OCI-M2 (cell line): ENCODE measurements around the gene INPP5B.
"Not testable (repeated sequence)": the region's sequence is repeated elsewhere in the genome, so short reads cannot be mapped to it uniquely, and the experiment has no call there.

Experiments
- DNase-seq: peaks from one replicate; lab custom pipeline; 2025; ENCODE audit not compliant: unreplicated experiment; lab: John Stamatoyannopoulos, UW

Gene INPP5B

DNA sequence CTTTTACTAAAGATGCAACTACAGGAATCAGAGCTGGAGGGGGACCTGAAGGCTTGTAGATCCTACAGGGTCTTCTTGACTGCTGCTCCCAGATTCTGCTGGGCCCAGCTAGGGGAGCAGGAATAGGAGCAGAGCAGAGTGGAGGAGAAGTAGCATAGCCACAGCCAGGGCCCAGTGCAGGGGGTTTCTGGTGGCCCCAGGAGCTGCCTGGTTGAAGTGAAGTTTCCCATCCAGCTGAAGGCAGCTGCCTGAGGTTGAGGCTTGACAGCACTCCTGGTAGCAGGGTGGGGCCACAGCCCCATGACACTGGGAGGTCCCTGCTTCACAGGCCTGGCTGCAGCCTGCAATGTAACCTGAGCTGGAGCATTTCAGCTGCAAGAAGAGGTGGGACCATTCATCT is 2.0 kb upstream of the INPP5B start:
- DNase-seq, result no peak

DNA sequence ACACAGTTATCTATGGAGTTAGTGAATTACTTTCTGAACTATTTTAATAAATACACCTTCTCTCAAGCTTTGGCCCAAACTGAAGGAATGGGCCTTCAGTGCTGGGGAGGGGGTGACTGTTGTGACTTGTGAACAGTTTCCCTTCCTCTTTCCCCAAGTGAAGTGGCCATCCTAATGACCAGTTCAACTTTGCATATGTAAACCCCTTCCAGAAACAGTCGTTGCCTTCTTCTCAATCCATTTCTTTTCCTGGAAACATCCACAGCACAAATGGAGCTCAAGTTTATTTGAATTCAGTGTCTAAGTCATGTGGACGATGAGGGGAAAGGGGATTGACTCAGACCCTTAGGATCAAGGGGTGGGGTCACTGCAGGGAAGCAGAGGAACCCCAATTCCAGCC is 1.3 kb upstream of the INPP5B start:
- DNase-seq, result no peak

DNA sequence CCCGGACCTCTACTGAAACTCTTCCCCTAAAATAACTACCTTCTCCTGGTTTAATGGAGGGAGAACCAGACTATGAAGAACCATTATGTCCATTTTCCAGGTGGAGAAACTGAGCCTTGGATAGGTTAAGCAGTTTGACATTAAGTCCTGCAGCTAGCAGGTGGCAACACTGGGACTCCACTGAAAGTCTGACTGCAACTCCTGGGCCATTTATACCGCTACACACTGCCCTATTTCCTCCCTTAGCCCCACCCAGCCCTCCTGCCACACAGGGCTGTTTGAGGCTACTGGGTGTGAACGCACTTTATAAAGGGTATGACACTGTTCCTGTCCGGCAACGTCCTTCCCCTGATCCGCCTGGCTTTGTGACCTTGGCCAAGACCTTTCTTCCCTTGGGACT is 511 bp upstream of the INPP5B start:
- no peak for DNase-seq

GRCh38 chr1:37945743-37946702 is 830 bp downstream of the INPP5B start:
- DNase-seq, result no peak

GRCh38 chr1:37945251-37945650 is 1.6 kb downstream of the INPP5B start:
- no peak for DNase-seq

DNA sequence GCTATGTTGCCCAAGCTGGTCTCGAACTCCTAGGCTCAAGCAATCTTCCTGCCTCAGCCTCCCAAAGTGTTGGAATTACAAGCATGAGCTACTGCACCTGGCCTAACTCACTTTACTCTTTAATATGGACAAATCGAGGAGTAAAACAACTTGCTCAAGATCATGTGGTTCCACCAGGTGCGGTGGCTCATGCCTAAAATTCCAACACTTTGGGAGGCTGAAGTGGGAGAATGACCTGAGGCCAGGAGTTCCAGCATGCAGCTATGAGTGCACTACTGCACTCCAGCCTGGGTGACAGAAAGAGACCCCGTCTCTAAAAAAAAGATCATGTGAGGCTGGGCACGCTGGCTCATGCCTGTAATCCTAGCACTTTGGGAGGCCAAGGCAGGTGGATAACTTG is 2.0 kb downstream of the INPP5B start:
- no peak for DNase-seq

GRCh38 chr1:37944086-37944763 is 2.6 kb downstream of the INPP5B start:
- no peak for DNase-seq

DNA sequence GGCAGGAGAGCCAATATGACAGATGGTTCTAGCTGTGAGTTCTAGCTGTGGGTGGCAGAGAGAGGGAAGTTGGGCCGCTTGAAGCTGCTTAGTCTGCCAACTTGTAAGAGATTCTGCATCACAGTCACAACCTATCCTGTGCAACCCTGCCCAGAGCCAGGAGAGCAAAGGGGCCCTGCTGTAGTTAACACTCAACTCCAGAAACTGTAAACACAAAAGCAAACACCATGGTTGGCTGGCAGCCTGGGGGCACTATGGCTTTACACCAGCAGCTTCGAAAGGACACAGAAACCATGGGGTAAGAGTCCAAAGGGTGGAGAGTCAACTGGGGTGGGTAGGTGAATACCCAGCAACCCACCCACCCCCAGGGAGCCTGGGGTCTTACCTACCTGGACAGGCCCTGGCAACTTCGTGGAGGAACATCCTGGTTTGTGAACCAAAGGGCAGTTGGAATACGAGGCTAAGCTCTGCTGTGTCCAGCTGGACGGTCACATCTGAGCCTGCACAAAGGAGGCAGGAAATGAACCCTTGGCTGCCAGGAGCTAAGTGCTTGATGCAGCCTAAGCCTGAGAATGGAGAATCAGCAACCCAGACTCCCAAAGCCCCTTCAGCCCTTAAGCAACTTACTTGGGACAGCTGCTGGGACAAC is 6.4 kb downstream of the INPP5B start:
- no peak for DNase-seq

GRCh38 chr1:37936760-37937159 is 10.1 kb downstream of the INPP5B start:
- DNase-seq, result not testable (repeated sequence)

DNA sequence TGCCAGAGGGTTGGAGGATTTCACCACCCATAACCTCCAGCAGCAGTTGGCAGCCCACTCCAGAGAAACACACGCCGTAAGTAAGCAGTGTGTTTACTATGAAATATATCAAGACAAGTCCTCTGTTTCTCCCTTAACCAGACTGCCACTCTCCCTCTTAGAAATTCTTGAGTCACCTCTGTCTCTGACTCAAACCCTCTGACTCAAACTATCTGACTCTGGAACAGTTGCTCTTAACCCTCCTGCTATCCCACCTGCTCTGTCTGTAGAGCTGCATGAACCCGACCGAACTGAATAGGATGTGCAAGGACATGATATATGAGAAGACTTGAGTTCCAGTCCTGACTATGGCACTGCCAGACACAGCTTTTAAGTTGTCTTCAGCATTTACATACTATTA is 14.1 kb downstream of the INPP5B start:
- DNase-seq, result no peak

DNA sequence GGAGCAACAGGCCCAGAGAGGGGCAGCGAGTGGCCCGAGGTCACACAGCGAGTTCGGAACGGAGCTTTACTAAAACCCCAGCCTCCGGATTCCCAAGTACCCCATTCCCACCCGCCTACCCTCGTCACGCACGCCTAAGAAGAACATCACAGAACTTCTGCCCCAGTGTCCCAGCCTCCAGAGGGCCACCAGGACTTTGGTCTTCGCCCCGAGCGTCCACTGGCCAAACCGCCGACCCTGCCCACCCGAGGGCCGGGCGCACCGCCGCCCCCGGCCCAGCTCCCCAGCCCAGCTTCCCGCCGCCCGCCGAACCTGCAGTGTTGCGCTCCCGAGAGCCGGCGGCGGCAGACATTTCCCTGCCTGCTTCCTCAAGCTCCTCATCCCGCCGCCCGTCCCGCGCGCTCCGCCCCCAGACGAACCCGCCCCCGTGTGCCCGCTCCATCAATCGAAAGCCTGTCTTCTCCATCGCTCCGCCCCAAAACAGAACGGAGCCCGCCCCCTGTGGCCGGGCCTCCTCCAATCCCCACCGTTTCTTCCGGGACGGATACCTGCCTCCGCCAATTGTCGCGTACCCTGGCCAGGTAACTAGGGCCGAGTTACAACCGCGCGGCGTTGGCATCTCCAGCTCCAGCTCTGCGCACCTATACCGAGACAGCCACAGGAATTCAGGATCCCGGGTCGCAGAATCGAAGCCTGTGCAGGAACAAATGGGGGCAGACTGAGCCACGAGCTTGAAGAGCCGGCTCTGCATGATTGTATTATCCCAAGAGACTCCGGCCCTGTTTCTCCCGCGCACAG is 15.3 kb downstream of the INPP5B start:
- DNase-seq, result peak; percentile 82

GRCh38 chr1:37931102-37931360 is 15.8 kb downstream of the INPP5B start:
- DNase-seq, result no peak

DNA sequence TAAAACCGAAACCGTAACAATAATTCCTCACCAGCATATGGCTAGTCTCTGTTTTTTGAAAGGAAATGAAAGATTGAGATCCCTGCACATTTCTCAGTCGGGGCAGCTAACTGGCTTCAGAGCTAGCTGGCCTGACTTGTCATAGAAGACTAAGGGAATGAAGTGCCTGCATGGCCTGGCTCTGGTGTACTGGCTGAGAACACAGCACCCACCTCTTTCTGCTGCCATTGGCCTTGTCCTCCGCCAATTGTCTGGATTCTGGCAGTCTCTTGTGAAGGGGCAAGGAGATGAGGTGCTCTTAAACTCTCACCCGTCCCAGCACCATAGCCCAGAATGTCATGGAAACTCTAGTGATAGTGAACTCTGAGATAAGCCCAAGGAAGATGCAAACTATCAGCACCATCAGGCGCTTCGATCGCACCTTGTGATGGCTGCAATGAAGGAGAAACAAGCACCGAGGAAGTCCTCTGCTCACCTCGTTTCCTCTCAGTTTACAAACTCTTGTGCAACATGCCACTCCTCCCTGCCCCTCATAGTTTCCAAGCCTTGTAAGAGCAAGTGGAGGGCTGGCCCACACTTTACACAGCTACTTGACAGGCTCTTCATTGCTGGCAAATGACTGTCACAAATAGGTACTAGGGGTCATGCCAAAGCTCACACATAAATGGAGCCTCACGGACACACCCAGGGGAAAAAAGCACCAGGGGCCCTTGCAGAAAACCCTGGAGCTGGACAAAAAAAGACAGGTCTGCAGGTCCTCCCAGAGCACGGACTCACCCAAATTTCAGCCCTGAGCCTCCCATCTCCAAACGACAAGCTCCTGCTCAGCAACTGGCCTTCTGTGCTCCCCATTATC is 16.4 kb downstream of the INPP5B start:
- no peak for DNase-seq

- no peak for DNase-seq
Measured at GRCh38 chr1:37926038-37926924, 20.6 kb downstream of the INPP5B start.

DNA sequence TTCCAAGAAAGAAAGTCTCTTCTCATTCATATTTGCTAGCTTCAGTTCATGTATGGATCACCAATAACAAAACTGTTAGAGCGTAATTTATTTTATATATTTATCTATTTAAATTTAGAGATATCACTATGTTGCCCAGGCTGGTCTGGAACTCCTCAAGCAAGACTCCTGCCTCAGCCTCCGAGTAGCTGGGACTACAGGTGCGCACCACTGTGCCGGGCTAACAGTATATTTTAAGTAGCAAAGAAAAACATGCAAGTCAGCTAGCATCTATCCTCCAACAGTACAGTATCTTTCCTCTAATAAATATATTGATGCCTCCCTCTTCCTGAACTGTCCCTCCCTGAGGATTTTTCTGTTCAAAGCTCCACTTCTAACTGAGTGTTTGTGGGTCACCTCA is 21.5 kb downstream of the INPP5B start:
- no peak for DNase-seq

GRCh38 chr1:37923551-37923889 is 23.3 kb downstream of the INPP5B start:
- DNase-seq, result no peak

- DNase-seq, result peak; percentile 75
Measured at GRCh38 chr1:37922767-37923550, 23.9 kb downstream of the INPP5B start.

- DNase-seq, result no peak
Measured at GRCh38 chr1:37919277-37919676, 27.6 kb downstream of the INPP5B start.
